GM13976 (cell line): ENCODE measurements around the gene GFPT1.

Experiments
- DNase-seq: peaks from one replicate; pipeline ENCODE4 v3.0.0; 2012; ENCODE audit warnings: low spot score
- CTCF ChIP-seq: IDR thresholded peaks from 2 replicates; pipeline ENCODE4 v1.5.1; 2012; ENCODE audit warnings: borderline replicate concordance, mild to moderate bottlenecking; ENCODE audit not compliant: insufficient read depth; ENCODE audit errors: extremely low read depth, missing control alignments, control extremely low read depth
- in situ Hi-C: fragments of 300-500 bp; cut with MboI; formaldehyde crosslinking; loops from one replicate; pipeline ENCODE4 v1.12.0; 2022; ENCODE audit warnings: low sequenced_read_pairs, mixed read lengths, inconsistent platforms; ENCODE audit not compliant: unreplicated experiment

Gene GFPT1

DNA sequence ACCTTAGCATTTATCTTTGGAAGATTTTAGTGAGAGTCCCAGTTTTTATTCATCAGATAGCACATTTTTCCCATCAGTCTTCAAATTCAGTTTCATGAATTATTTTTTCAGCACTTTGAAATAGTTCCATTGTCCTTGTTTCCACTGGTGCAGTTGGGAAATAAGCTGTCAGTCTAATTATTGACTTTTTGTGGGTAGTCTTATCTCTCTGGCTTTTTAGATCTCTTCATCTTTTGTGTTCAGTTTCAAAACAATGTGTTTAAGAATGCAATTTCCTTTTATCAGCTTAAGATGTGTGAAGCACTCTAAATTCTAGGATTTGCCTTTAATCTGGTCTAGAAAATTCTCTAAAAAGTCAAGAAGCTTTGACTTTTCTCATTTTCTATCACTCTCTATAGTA, 70.5 kb downstream of the GFPT1 start:
- DNase-seq, result no peak
- in situ Hi-C loops, result no loop called here
- TF ChIP-seq CTCF, result no peak

DNA sequence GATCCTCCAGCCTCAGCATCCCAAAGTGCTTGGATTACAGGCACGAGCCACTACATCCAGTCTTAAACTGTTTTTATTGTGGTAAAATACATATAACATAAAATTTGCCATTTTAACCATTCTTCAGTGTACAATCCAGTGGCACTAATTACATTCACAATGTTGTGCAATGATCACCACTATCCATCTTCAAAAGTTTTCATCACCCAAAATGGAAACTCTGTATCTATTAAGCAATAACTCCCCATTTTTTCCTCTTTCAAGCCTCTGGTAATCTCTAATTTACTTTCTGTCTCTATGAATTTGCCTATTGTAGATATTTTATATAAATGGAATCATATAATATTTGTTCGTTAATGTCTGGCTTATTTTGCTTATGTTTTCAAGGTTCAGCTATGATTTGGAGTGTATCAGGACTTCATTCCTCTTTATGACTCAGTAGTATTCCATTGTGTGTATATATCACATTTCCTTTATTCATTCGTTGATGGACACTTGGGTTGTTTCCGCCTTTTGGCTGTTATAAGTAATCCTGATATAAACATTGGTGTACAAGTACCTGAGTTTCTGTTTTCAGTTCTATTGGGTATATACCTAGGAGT, 71.8 kb downstream of the GFPT1 start:
- in situ Hi-C loops, result no loop called here
- DNase-seq, result no peak
- no peak for TF ChIP-seq CTCF

- in situ Hi-C loops, result no loop called here
- no peak for TF ChIP-seq CTCF
- DNase-seq, result no peak
Measured at GRCh38 chr2:69311024-69311416, 76.0 kb downstream of the GFPT1 start.

DNA sequence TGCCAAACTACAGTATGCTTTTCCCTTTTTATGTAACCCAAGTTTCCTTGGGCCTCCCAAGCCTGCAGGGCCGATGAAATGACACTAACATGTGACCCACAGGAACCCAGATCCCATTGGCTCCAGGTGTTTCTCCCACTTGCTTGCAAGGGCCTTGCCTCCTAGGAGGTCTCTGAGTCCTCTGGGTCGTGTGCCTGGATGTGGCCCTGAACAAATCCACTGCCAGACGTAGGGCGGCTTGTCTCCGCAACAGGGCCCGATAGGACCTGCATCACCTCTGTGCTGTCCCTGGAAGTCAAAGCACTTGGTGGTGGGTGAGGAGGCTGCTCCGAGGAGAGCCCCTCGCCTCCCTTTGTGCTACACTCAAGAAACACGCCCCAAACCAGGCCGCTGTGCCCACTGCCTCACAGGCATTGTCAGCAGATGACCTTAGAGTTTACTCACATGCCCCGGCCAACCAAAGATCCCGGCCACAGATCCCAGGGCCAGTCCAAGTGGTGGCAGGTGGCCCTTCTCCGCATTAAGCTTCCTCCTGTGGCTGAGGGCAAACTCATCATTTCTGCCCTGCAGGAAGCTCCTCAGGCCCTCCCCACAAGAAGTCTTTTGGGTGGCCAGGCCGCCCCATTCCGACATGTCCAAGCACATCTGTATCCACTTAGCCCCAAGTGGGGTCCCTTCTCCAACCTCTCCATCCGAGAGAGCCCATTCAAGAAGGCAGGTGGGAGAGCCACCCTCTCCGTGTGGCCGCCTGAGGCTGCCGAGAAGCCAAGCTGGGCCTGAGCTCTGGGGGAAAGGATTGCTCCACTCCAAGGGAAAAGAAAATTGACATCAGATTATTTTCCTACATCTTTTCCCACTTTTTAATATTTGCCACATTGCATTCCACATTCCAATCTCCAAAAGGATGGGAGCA, 76.7 kb downstream of the GFPT1 start:
- in situ Hi-C loops, result no loop called here
- no peak for TF ChIP-seq CTCF
- DNase-seq, result no peak

- in situ Hi-C loops, result loop anchor here (10.0 kb wide), 1 partner anchor 285 kb away; no protein-coding TSS in a partner anchor
- TF ChIP-seq CTCF, result no peak
- no peak for DNase-seq
Measured at GRCh38 chr2:69309351-69310110, 77.5 kb downstream of the GFPT1 start.

- in situ Hi-C loops, result loop anchor here (10.0 kb wide), 1 partner anchor 284 kb away; no protein-coding TSS in a partner anchor
- no peak for TF ChIP-seq CTCF
Measured at GRCh38 chr2:69308338-69308737, 78.7 kb downstream of the GFPT1 start.

More at GRCh38 chr2:69308338-69308737, 78.7 kb downstream of the GFPT1 start:
- no peak for DNase-seq
